Activated T-helper 2 cell treated with anti-CD3 and anti-CD28 coated beads, Interferon-gamma antibody, Interleukin-2, Interleukin-4, amounts not matched to agents 10 μg/mL and 5 μg/mL and 100 μg/mL, durations not matched to agents 14 hours and 24 hours and 36 hours (primary cell): ENCODE measurements around the gene PHF24. TPM values are rescaled to one million over a fixed set of nuclear protein-coding genes. Genes with fewer than 3 reads are reported as not detected.
"Not testable (repeated sequence)": the region's sequence is repeated elsewhere in the genome, so short reads cannot be mapped to it uniquely, and the experiment has no call there.

ENCODE experiments used
- DNase-seq: peaks from one replicate; pipeline ENCODE4 v3.0.0; 2021; ENCODE audit warnings: low spot score
- H3K27ac Mint-ChIP-seq: one replicate; pipeline ENCODE4 v1.8.0; 2021; ENCODE audit warnings: mixed read lengths
- H3K27me3 Mint-ChIP-seq: one replicate; pipeline ENCODE4 v1.8.0; 2021; ENCODE audit warnings: low read depth, mixed read lengths
- H3K36me3 Mint-ChIP-seq: one replicate; pipeline ENCODE4 v1.8.0; 2021; ENCODE audit warnings: low read depth, mixed read lengths
- H3K4me1 Mint-ChIP-seq: one replicate; pipeline ENCODE4 v1.8.0; 2021; ENCODE audit warnings: low read depth, mixed read lengths
- H3K4me3 Mint-ChIP-seq: one replicate; pipeline ENCODE4 v1.8.0; 2021; ENCODE audit warnings: low read depth, mild to moderate bottlenecking, moderate library complexity, mixed read lengths
- H3K9me3 Mint-ChIP-seq: one replicate; pipeline ENCODE4 v1.8.0; 2021; ENCODE audit warnings: mixed read lengths
- intact Hi-C: fragments of 100-400 bp; cut with micrococcal nuclease; formaldehyde crosslinking; loops from one replicate; pipeline ENCODE4 v1.15.1; 2023
- total RNA-seq: library from RNA; stranded (reverse); gene quantifications from 2 replicates; pipeline ENCODE4 v1.2.3, GENCODE V29; 2022

PHF24 gene
- total RNA-seq: 0.11 TPM in 1 of 2 replicates, not detected in the other

- intact Hi-C loops: no loop called here
- H3K4me1 Mint-ChIP-seq: peaks cover 21% of the 10 kb centered on the region
- no peak within 1 kb of the TSS for H3K27ac Mint-ChIP-seq
- peaks cover 56% of the 10 kb centered on the region for H3K27me3 Mint-ChIP-seq
- no peak for DNase-seq
- H3K4me3 Mint-ChIP-seq: no peak within 1 kb of the TSS
- no peaks in the 10 kb centered on the region for H3K9me3 Mint-ChIP-seq
- H3K36me3 Mint-ChIP-seq: no peaks in the 10 kb centered on the region
These were observed at the start of gene PHF24 for GRCh38 chr9:34957492-34958410. Gene PHF24, plus strand, starts transcription at chr9:34958285. Its CDS starts 13,014 bp downstream, at chr9:34971299.

- Mint-ChIP-seq H3K36me3 (no peaks in the 10 kb centered on the region), H3K27me3 (no peaks in the 10 kb centered on the region), H3K27ac (no peak overlapping the region), H3K9me3 (peaks cover 17% of the 10 kb centered on the region), H3K4me1 (peaks cover 13% of the 10 kb centered on the region), H3K4me3 (no peak overlapping the region)
- intact Hi-C loops: no loop called here
- DNase-seq: no peak
These were observed 31.0 kb upstream of the PHF24 start for GRCh38 chr9:34927061-34927460.

GRCh38 chr9:34928921-34929320, 29.2 kb upstream of the PHF24 start:
- Mint-ChIP-seq H3K27me3 (peaks cover 1% of the 10 kb centered on the region), H3K27ac (no peak overlapping the region)
- intact Hi-C loops: no loop called here

GRCh38 chr9:34929506-34930102, 28.5 kb upstream of the PHF24 start:
- Mint-ChIP-seq H3K4me1 (peaks cover 13% of the 10 kb centered on the region), H3K27me3 (peaks cover 3% of the 10 kb centered on the region), H3K36me3 (no peaks in the 10 kb centered on the region), H3K9me3 (peaks cover 13% of the 10 kb centered on the region), H3K27ac (no peak overlapping the region), H3K4me3 (no peak overlapping the region)
- intact Hi-C loops: no loop called here
- no peak for DNase-seq

More at GRCh38 chr9:34928921-34929320, 29.2 kb upstream of the PHF24 start:
- peaks cover 17% of the 10 kb centered on the region for H3K9me3 Mint-ChIP-seq
- no peak overlapping the region for H3K4me3 Mint-ChIP-seq
- DNase-seq: no peak
- peaks cover 13% of the 10 kb centered on the region for H3K4me1 Mint-ChIP-seq
- H3K36me3 Mint-ChIP-seq: no peaks in the 10 kb centered on the region

GRCh38 chr9:34939989-34940388, 18.1 kb upstream of the PHF24 start:
- H3K4me3 Mint-ChIP-seq, H3K36me3 Mint-ChIP-seq, DNase-seq, H3K27me3 Mint-ChIP-seq, intact Hi-C loops, H3K27ac Mint-ChIP-seq, H3K4me1 Mint-ChIP-seq, H3K9me3 Mint-ChIP-seq: not testable (repeated sequence)

- Mint-ChIP-seq H3K36me3 (no peaks in the 10 kb centered on the region), H3K27ac (no peak overlapping the region), H3K4me3 (no peak overlapping the region), H3K4me1 (peaks cover 2% of the 10 kb centered on the region), H3K9me3 (no peaks in the 10 kb centered on the region), H3K27me3 (peaks cover 37% of the 10 kb centered on the region)
- intact Hi-C loops: no loop called here
- DNase-seq: no peak
These were observed 9.6 kb upstream of the PHF24 start for GRCh38 chr9:34948451-34948850.

- no peaks in the 10 kb centered on the region for H3K9me3 Mint-ChIP-seq
- H3K27me3 Mint-ChIP-seq: peaks cover 63% of the 10 kb centered on the region
- no peak overlapping the region for H3K4me3 Mint-ChIP-seq
- DNase-seq: no peak
- intact Hi-C loops: no loop called here
- H3K4me1 Mint-ChIP-seq: peaks cover 2% of the 10 kb centered on the region
- no peaks in the 10 kb centered on the region for H3K36me3 Mint-ChIP-seq
- no peak overlapping the region for H3K27ac Mint-ChIP-seq
These were observed 3.9 kb upstream of the PHF24 start for GRCh38 chr9:34954225-34954624.

- H3K9me3 Mint-ChIP-seq, H3K27ac Mint-ChIP-seq, DNase-seq, H3K4me1 Mint-ChIP-seq, H3K36me3 Mint-ChIP-seq, H3K4me3 Mint-ChIP-seq, intact Hi-C loops: not testable (repeated sequence)
- peaks cover 70% of the 10 kb centered on the region for H3K27me3 Mint-ChIP-seq
These were observed 2.0 kb upstream of the PHF24 start for GRCh38 chr9:34956066-34956465.

- Mint-ChIP-seq H3K27ac (no peak overlapping the region), H3K4me3 (no peak overlapping the region)
These were observed 1.4 kb upstream of the PHF24 start for GRCh38 chr9:34956648-34957047.

GRCh38 chr9:34958411-34958982, 412 bp downstream of the PHF24 start:
- no peaks in the 10 kb centered on the region for H3K36me3 Mint-ChIP-seq
- no peaks in the 10 kb centered on the region for H3K9me3 Mint-ChIP-seq
- no peak overlapping the region for H3K27ac Mint-ChIP-seq
- peaks cover 24% of the 10 kb centered on the region for H3K4me1 Mint-ChIP-seq
- no peak for DNase-seq
- peaks cover 56% of the 10 kb centered on the region for H3K27me3 Mint-ChIP-seq
- intact Hi-C loops: no loop called here
- no peak overlapping the region for H3K4me3 Mint-ChIP-seq

More at GRCh38 chr9:34956648-34957047, 1.4 kb upstream of the PHF24 start:
- H3K36me3 Mint-ChIP-seq: no peaks in the 10 kb centered on the region
- DNase-seq: no peak
- intact Hi-C loops: no loop called here
- no peaks in the 10 kb centered on the region for H3K9me3 Mint-ChIP-seq
- H3K4me1 Mint-ChIP-seq: peaks cover 13% of the 10 kb centered on the region
- peaks cover 67% of the 10 kb centered on the region for H3K27me3 Mint-ChIP-seq

- Mint-ChIP-seq H3K27me3 (peaks cover 59% of the 10 kb centered on the region), H3K36me3 (no peaks in the 10 kb centered on the region)
- intact Hi-C loops: no loop called here
These were observed 1.4 kb downstream of the PHF24 start for GRCh38 chr9:34959461-34959860.

GRCh38 chr9:34961574-34962490, 3.7 kb downstream of the PHF24 start:
- no peak overlapping the region for H3K4me3 Mint-ChIP-seq
- no peak for DNase-seq
- H3K9me3 Mint-ChIP-seq: no peaks in the 10 kb centered on the region
- peaks cover 24% of the 10 kb centered on the region for H3K4me1 Mint-ChIP-seq
- no peaks in the 10 kb centered on the region for H3K36me3 Mint-ChIP-seq
- intact Hi-C loops: loop anchor here (2.0 kb wide), 1 partner anchor 23 kb away; no protein-coding TSS in a partner anchor
- peaks cover 56% of the 10 kb centered on the region for H3K27me3 Mint-ChIP-seq
- no peak overlapping the region for H3K27ac Mint-ChIP-seq

More at GRCh38 chr9:34959461-34959860, 1.4 kb downstream of the PHF24 start:
- DNase-seq: no peak
- H3K4me1 Mint-ChIP-seq: peaks cover 24% of the 10 kb centered on the region
- no peaks in the 10 kb centered on the region for H3K9me3 Mint-ChIP-seq
- no peak overlapping the region for H3K4me3 Mint-ChIP-seq
- H3K27ac Mint-ChIP-seq: no peak overlapping the region
